Urothelium cell line (cell line): ENCODE measurements around the gene PCGF3.
"Not testable (repeated sequence)": the region's sequence is repeated elsewhere in the genome, so short reads cannot be mapped to it uniquely, and the experiment has no call there.

Experiments used
- DNase-seq: peaks from one replicate; pipeline ENCODE4 v3.0.0; 2011; ENCODE audit warnings: low spot score, mixed read lengths
- FAIRE-seq: peaks from 2 replicates; lab custom pipeline; 2011; peaks lifted over from hg19 to GRCh38; lab: Jason Lieb, UNC

PCGF3 gene

DNA sequence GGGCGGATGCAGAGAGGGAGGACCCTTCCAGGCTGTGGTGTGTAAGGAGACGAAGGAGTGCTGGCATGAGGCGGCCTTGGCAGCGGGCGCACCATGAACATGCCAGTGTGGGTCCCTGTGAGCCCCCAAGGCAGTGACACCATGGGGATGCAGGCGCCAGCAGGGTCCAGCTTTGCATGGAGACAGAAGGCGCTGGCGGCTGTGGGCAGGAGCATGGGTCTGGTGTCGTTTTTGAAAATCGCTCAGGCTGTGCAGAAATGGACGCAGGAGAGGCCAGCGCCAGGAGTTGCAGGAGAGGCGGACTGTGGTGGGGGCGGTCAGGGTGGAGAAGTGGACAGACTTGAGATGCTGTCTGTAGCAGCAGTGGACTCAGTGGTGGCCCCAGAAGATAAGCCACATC, 56.1 kb downstream of the PCGF3 start:
- DNase-seq (no peak), FAIRE-seq (no peak)

GRCh38 chr4:762211-763190, 56.9 kb downstream of the PCGF3 start:
- DNase-seq, result no peak
- no peak for FAIRE-seq

- FAIRE-seq (no peak), DNase-seq (no peak)
Observed at GRCh38 chr4:763191-763810, 57.7 kb downstream of the PCGF3 start.

- FAIRE-seq (no peak), DNase-seq (no peak)
Observed at GRCh38 chr4:763922-764321, 58.3 kb downstream of the PCGF3 start.

DNA sequence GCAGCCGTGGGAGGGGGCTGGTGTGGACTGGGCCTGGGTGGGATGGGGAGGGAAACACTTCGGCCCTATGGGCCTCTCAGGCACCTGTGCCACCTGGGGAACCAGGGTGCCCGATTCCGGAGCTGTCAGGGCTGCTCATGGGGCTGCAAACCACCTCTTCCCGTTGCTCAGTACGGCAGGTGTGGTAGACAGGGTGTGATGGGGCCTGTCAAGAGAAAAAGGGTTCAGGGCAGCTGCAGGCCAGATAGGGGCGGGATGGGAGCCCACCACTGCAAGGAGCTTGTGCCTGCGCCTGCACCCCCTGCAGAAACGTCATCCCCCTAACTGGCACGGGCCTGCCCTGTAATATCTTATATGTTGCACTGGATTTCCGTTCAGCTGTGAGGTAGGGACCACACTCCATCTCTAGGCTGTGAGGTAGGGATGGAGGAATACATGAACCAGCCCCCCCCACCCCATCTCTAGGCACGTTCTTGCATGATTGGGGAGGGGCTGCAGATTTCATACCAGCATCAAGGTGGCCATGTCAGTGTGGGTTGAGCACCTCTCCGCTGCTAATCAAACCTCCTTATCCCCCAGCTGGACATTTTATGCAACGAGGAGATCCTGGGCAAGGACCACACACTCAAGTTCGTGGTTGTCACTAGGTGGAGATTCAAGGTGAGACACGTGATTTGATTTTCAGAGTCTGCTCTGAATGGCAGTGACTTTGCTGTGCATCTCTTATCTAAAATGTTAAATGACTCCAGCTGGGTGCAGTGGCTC, 59.0 kb downstream of the PCGF3 start:
- no peak for FAIRE-seq

DNA sequence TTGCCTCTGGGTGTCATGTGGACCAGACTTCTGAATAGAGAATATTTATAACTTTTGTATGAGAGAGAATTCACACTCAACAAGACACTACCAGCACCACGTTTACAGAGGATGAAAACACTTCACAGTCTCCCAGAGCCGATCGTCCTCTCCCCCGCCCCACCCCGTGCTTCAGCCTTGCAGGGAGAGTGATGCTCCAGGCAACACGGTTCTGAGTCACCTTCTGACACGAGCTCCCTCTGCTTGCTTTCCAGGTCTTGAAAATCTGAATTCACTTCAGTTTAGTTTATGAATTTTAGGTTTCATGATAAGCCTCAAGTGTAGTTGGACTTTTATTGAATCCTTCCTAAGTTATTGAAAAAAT, 60.5 kb downstream of the PCGF3 start:
- DNase-seq (no peak), FAIRE-seq (no peak)

More for the DNA sequence above, 59.0 kb downstream of the PCGF3 start:
- no peak for DNase-seq

- DNase-seq (no peak), FAIRE-seq (no peak)
Observed at GRCh38 chr4:766559-767283, 61.1 kb downstream of the PCGF3 start.

DNA sequence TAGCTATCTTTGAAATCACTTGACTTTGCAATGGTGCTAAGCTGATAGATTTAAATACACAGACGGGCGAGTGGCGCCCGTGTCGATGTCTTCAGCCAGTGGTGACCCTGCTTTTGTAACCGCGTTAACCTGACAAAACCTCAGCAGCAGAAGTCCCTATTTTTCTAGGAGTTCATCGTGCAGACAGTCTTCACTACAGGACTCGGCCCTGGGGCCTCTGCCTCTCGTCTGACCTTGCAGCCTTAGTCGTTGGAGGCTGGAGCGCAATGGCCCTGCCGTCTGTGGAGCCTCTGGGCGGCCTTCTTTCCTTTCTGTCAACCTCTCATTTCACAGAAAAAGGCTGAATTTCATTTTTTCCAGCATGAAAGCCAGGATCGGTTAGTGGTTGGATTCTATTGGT, 62.4 kb downstream of the PCGF3 start:
- DNase-seq (no peak), FAIRE-seq (no peak)

DNA sequence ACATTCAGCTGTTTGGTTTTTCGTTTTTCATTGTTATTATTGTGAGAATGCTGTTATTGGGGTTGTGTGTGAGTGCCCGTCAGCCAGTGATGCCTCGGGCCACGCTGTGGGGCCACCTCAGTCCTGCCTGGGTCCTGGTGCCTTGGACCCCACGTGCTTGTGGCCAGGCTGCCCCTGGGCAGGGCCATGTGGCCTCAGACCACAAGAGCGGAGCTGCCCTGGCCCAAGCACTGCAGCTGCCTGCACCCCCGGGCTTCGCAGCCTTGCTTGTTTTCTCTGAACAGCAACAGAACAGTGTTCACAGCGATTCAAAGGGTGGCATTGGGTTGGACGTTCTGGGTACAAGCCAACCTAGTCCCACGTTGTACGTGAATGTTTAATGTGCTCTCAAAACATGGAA, 63.4 kb downstream of the PCGF3 start:
- FAIRE-seq (no peak), DNase-seq (no peak)

GRCh38 chr4:769511-769910, 63.9 kb downstream of the PCGF3 start:
- DNase-seq (no peak), FAIRE-seq (no peak)

DNA sequence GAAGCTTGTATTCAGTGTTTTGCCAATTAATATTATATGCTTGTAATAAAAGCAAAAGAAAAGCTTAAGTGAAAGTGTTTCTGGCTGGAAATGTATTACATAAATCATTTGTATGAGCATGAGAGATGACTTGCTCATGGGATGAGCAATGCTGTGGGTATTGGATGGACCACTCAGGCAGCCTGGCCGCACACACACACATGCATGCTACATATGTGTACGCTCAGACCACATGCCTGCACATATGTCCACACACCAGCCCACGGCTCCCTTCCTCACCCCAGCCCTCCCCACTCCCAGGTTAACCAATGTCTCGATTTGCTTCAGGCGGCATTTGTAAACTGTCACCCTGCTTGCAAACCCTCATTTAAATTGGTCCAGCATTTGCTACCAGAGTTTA, 64.4 kb downstream of the PCGF3 start:
- DNase-seq, result no peak
- FAIRE-seq, result no peak

GRCh38 chr4:771464-771863, 65.8 kb downstream of the PCGF3 start:
- DNase-seq (no peak), FAIRE-seq (no peak)

- FAIRE-seq, result no peak
- no peak for DNase-seq
Observed at GRCh38 chr4:772118-772517, 66.5 kb downstream of the PCGF3 start.

DNA sequence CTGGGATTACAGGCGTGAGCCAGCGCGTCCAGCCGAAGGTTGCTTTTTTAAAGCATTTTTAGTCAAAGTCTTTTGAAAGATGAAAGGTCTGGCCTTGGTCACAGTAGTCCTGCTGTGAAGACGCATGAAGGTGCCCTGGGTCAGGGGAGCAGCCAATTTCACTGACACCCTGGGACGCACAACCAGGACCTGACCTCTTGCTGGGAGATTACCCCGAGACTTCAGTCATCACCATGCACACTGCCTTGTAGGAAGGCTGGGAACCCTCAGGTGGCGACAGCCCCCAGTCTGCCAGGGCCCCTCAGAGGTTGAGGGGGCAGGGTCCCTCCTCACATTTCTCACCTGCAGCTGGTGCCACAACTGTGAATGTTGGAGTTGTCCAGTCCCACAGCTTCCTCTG, 67.1 kb downstream of the PCGF3 start:
- DNase-seq (no peak), FAIRE-seq (no peak)

DNA sequence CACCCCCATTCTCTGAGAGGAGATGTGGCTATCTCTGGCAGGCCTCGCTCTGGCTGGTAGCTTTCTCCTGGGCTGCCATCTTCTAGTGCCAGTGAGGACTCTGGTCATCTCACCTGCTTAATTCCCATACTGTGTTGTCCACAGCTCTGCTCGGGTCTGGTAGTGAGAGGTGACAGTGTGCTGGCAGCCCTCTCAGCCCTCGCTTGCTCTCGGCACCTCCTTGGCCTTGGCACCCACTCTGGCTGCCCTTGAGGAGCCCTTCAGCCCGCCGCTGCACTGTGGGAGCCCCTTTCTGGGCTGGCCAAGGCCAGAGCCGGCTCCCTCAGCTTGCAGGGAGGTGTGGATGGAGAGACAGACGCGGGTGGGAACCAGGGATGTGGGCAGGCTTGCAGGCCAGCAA, 67.6 kb downstream of the PCGF3 start:
- no peak for DNase-seq
- no peak for FAIRE-seq

DNA sequence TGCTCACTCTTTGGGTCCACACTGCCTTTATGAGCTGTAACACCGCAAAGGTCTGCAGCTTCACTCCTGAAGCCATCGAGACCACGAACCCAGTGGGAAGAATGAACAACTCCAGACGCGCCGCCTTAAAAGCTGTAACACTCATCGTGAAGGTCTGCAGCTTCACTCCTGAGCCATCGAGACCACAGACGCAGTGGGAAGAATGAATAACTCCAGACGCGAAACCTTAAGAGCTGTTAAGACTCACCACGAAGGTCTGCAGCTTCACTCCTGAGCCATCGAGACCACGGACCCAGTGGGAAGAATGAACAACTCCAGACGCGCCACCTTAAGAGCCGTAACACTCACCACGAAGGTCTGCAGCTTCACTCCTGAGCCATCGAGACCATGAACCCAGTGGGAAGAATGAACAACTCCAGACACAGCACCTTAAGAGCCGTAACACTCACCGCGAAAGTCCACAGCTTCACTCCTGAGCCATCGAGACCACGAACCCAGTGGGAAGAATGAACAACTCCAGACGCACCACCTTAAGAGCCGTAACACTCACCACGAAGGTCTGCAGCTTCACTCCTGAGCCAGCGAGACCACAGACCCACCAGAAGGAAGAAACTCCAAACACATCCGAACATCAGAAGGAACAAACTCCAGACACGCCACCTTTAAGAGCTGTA, 68.9 kb downstream of the PCGF3 start:
- not testable (repeated sequence) for FAIRE-seq, DNase-seq

GRCh38 chr4:775485-775884, 69.9 kb downstream of the PCGF3 start:
- not testable (repeated sequence) for FAIRE-seq, DNase-seq

DNA sequence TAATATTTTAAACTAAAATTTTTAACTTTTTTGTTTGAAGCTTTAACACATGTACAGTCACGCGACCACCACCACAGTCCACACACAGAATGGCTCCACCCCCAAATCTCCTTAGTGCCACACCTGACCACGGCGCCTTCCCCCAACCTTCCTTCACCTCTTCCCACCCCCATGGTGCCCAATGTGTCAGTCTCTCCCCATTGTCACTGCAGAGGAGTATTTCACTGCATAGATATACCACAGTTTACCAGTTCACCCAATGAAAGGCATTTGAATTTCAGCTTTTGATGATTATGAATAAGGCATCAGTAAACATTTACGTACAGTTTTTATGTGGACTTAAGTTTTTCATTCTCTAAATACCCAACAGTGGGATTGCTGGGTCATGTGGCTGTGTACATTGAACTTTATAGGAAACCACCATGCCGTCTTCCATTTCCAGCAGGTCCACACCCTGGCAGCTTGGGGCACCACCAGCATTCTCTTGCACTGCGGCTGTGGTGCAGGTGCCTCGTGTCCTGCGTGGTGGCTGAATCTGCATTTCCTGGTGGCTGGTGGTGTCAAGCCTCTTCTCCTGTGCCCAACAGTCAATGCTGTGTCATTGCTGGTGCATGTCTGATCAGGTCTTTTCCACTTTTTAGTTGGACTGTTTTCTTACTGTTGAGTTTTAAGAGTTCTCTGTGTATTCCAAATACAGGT, 71.3 kb downstream of the PCGF3 start:
- DNase-seq (no peak), FAIRE-seq (no peak)

GRCh38 chr4:777520-778262, 72.1 kb downstream of the PCGF3 start:
- no peak for FAIRE-seq
- DNase-seq, result no peak
